K562 (cell line): Measurements from ENCODE around the gene FBXL13. TPM values are rescaled to one million over a fixed set of nuclear protein-coding genes. Genes with fewer than 3 reads are reported as not detected.
"Not testable (repeated sequence)": the region's sequence is repeated elsewhere in the genome, so short reads cannot be mapped to it uniquely, and the experiment has no call there.

Experiments
- ATAC-seq: fragments of 200-7000 bp; cut with Tn5 transposase; 3 replicates; pipeline ENCODE4 v1.9.1; 2020; ENCODE audit warnings: moderate library complexity
- BruUV-seq: library from RNA; stranded (reverse); fragments of 400-500 nt; replicated peaks from 2 replicates; lab custom pipeline; 2021; lab: Mats Ljungman, UMichigan
- CTCF ChIA-PET: fragments of 300-600 bp; formaldehyde crosslinking; extraction: SDS; loops from one replicate; lab custom pipeline; 2021; ENCODE audit warnings: low intra/inter-chr PET ratio; lab: Yijun Ruan, JAX
- POLR2A ChIA-PET: fragments of 300-600, 350-650 bp; sonication (Branson Sonifier 250); formaldehyde crosslinking; extraction: SDS; loops from one replicate; lab custom pipeline; 2021; ENCODE audit warnings: antibody characterized with exemption, inconsistent platforms; lab: Yijun Ruan, JAX
- DNase-seq, 4 experiments: peaks; one replicate each; pipeline versions ENCODE4 v3.0.0 to v3.0.0-alpha.2; 2011 to 2018; ENCODE audit warnings: low spot score in 3 of 4, mixed read lengths in 3 of 4; ENCODE audit errors: extremely low read depth in 1 of 4
- FAIRE-seq: peaks from 2 replicates; lab custom pipeline; 2011; peaks lifted over from hg19 to GRCh38; lab: Jason Lieb, UNC
- H2AFZ ChIP-seq: 2 replicates; pipeline ENCODE4 v1.6.0; 2011; ENCODE audit warnings: low read depth, low read length, control low read depth, inconsistent platforms
- H3K27ac ChIP-seq: fragments of 200-600 bp; 3 replicates; pipeline ENCODE4 v1.8.0; 2011; ENCODE audit warnings: low read depth, mild to moderate bottlenecking, control low read depth, inconsistent platforms, low read length, moderate library complexity, mixed read lengths; ENCODE audit errors: extremely low read depth
- H3K27me3 ChIP-seq, 2 experiments: fragments of 300-600 bp in 1 of 2; 2 replicates in 1 of 2; 3 replicates in 1 of 2; pipeline versions ENCODE4 v1.6.0 to v1.8.0; 2011; ENCODE audit warnings: inconsistent platforms in 2 of 2, low read length in 2 of 2, mild to moderate bottlenecking in 1 of 2, mixed read lengths in 1 of 2, moderate library complexity in 1 of 2; ENCODE audit not compliant: control insufficient read depth in 2 of 2, insufficient read depth in 2 of 2
- H3K36me3 ChIP-seq: fragments of 300-600 bp; 3 replicates; pipeline ENCODE4 v1.8.0; 2011; ENCODE audit warnings: mild to moderate bottlenecking, low read length, inconsistent platforms; ENCODE audit not compliant: control insufficient read depth, insufficient read depth
- H3K4me1 ChIP-seq, 2 experiments: fragments of 200-600 bp in 1 of 2; replicated peaks in 1 of 2; 2 replicates in 1 of 2; 3 replicates in 1 of 2; pipeline versions ENCODE4 v1.5.1 to v1.8.0; 2011; ENCODE audit warnings: inconsistent platforms in 2 of 2, low read length in 2 of 2, mild to moderate bottlenecking in 1 of 2, mixed read lengths in 1 of 2, moderate library complexity in 1 of 2; ENCODE audit not compliant: control insufficient read depth in 2 of 2, insufficient read depth in 2 of 2
- H3K4me2 ChIP-seq: 2 replicates; pipeline ENCODE4 v1.6.1; 2011; ENCODE audit warnings: low read length, control low read depth, inconsistent platforms, mixed read lengths; ENCODE audit not compliant: insufficient read depth
- H3K4me3 ChIP-seq: fragments of 200-600 bp; sonication (generic), shearing (Covaris generic); 2 replicates; pipeline ENCODE4 v1.5.1; 2016; ENCODE audit warnings: control low read depth, inconsistent platforms
- H3K79me2 ChIP-seq: fragments of 200-600 bp; 3 replicates; pipeline ENCODE4 v1.8.0; 2011; ENCODE audit warnings: low read length, inconsistent platforms; ENCODE audit not compliant: control insufficient read depth, insufficient read depth
- H3K9ac ChIP-seq, 2 experiments: 2 replicates each; pipeline versions ENCODE4 v1.6.0 to v1.6.1; 2011; ENCODE audit warnings: low read depth in 2 of 2, low read length in 2 of 2, control low read depth in 1 of 2, inconsistent platforms in 1 of 2, mild to moderate bottlenecking in 1 of 2, mixed read lengths in 1 of 2; ENCODE audit not compliant: insufficient read depth in 1 of 2
- H3K9me1 ChIP-seq: one replicate; pipeline ENCODE4 v1.6.0; 2011; ENCODE audit warnings: inconsistent platforms, mild to moderate bottlenecking, low read length, moderate library complexity; ENCODE audit not compliant: control insufficient read depth, insufficient read depth
- H3K9me3 ChIP-seq: replicated peaks from 2 replicates; pipeline ENCODE4 v1.5.1; 2011; ENCODE audit warnings: low read depth, low read length, inconsistent platforms; ENCODE audit not compliant: control insufficient read depth, insufficient read depth
- H4K20me1 ChIP-seq: replicated peaks from 2 replicates; pipeline ENCODE4 v1.6.1; 2011; ENCODE audit warnings: low read length, inconsistent platforms, mixed read lengths; ENCODE audit not compliant: control insufficient read depth, insufficient read depth
- ZKSCAN1 ChIP-seq: fragments of 150-350 bp; IDR thresholded peaks from 2 replicates; pipeline ENCODE4 v1.6.1; 2016; ENCODE audit warnings: low read depth, low read length
- WGBS: fragments of 100-300 bp; shearing (Covaris generic); methylation state at CpG from one replicate; pipeline ENCODE4 v1.1.6; 2016; ENCODE audit warnings: low coverage, mixed read lengths; ENCODE audit not compliant: insufficient coverage; ENCODE audit errors: missing lambda C conversion rate; 5-methylcytosine and 5-hydroxymethylcytosine counted together
- in situ Hi-C: fragments of 300-500 bp; cut with MboI; formaldehyde crosslinking; loops from 4 replicates; pipeline ENCODE4 v1.15.0; 2018; ENCODE audit warnings: inconsistent platforms, mixed read lengths
- intact Hi-C: fragments of 100-400 bp; cut with micrococcal nuclease; formaldehyde crosslinking; loops from 2 replicates; pipeline ENCODE4 v1.14.2; 2022
- polyA plus RNA-seq, 8 experiments: library from polyadenylated mRNA; depleted of rRNA in 4 of 8; stranded (reverse) in 5 of 8; unstranded in 3 of 8; fragments of >200 nt; fragmentation: Nextera tagmentation in 2 of 8; fragmentation: Illumina TruSeq in 1 of 8; extraction: Ambion mirVana in 2 of 8; extraction: Trizol in 1 of 8; gene quantifications; 2 replicates each; pipeline versions ENCODE4 v1.2.1 to v1.2.3, GENCODE V29; 2011 to 2014; ENCODE audit warnings: inconsistent platforms in 1 of 8, missing spikeins in 1 of 8
- small RNA-seq: library from RNA; depleted of rRNA; stranded (forward); fragments of <200 nt; gene quantifications from one replicate; pipeline ENCODE3, GENCODE V24; 2014
- total RNA-seq, 7 experiments: library from RNA; depleted of rRNA in 6 of 7; stranded (reverse); fragments of >200 nt in 6 of 7; fragmentation: Illumina TruSeq in 2 of 7; extraction: Trizol in 2 of 7; gene quantifications; 2 replicates each; pipeline versions ENCODE4 v1.2.1 to v1.2.3, GENCODE V29; 2011 to 2021; ENCODE audit warnings: low replicate concordance in 1 of 7

Gene FBXL13
- total and polyA plus RNA-seq, 9 of the 15 experiments (the other 6 are each of a cell fraction or from before 2014, with no cell fraction given) = 16.3 to 55.0 (median 25.4) TPM

GRCh38 chr7:102763295-102763905 is 311.2 kb downstream of the FBXL13 start:
- BruUV-seq, H3K4me1 ChIP-seq, H3K4me2 ChIP-seq, H3K27me3 ChIP-seq, H3K27ac ChIP-seq, ATAC-seq, CTCF ChIA-PET, H2AFZ ChIP-seq, in situ Hi-C loops, H3K79me2 ChIP-seq, H3K9me1 ChIP-seq: not testable (repeated sequence)
- 0 out of 2 replicates have a peak, but pooled peaks have one; percentile 22 for TF ChIP-seq ZKSCAN1
- TF ChIP-seq, all 486 proteins: peak for 1; not testable (repeated sequence) for 485
- H3K4me3 ChIP-seq, H3K9ac ChIP-seq, FAIRE-seq, DNase-seq, H3K9me3 ChIP-seq, POLR2A ChIA-PET, H4K20me1 ChIP-seq, H3K36me3 ChIP-seq, intact Hi-C loops: not testable (repeated sequence)
- 65% methylated on average over 5 of the region's 6 CpGs for WGBS

Small RNA genes within 50 kb of the gene (small RNA-seq; reads per million reads assigned to genes)
- not detected for gene RNU6-1136P

Other genes with a start within 250 kb of the FBXL13 start
- not detected in 2 replicates for gene LRRC17, start 161.8 kb downstream of the FBXL13 start, total RNA-seq (2014; rRNA removed)
- gene LRRC17, start 161.8 kb downstream of the FBXL13 start, total RNA-seq (2014; rRNA removed; fragmentation: Illumina TruSeq; extraction: Trizol) = 0.16 TPM in 1 of 2 replicates, not detected in the other
- 0.18 TPM in 1 of 2 replicates, not detected in the other for gene LRRC17, start 161.8 kb downstream of the FBXL13 start, total RNA-seq (2015; rRNA removed; fragmentation: Illumina TruSeq; extraction: Trizol)
- not detected in 2 replicates for gene LRRC17, start 161.8 kb downstream of the FBXL13 start, total RNA-seq (2021)
- 0.04 and 0.07 TPM in 2 replicates for gene LRRC17, start 161.8 kb downstream of the FBXL13 start, polyA plus RNA-seq (2011; rRNA removed)
- not detected in 2 replicates for gene LRRC17, start 161.8 kb downstream of the FBXL13 start, polyA plus RNA-seq (2014; fragmentation: Illumina TruSeq; extraction: Trizol)
- gene LRRC17, start 161.8 kb downstream of the FBXL13 start, polyA plus RNA-seq (2014; fragmentation: Nextera tagmentation; extraction: Ambion mirVana) = under 1 TPM; 0.03 to 0.17 TPM
- gene LRRC17, start 161.8 kb downstream of the FBXL13 start, polyA plus RNA-seq (2014; rRNA removed) = 0.07 TPM in 1 of 2 replicates, not detected in the other
- 75.5 and 81.1 TPM in 2 replicates for gene ARMC10, start 344 bp upstream of the FBXL13 start, total RNA-seq (2014; rRNA removed)
- 89.9 and 95.4 TPM in 2 replicates for gene ARMC10, start 344 bp upstream of the FBXL13 start, total RNA-seq (2014; rRNA removed; fragmentation: Illumina TruSeq; extraction: Trizol)
- gene ARMC10, start 344 bp upstream of the FBXL13 start, total RNA-seq (2015; rRNA removed; fragmentation: Illumina TruSeq; extraction: Trizol) = 69.6 and 72.6 TPM in 2 replicates
- gene ARMC10, start 344 bp upstream of the FBXL13 start, total RNA-seq (2021) = 72.6 and 76.1 TPM in 2 replicates
- gene ARMC10, start 344 bp upstream of the FBXL13 start, polyA plus RNA-seq (2011; rRNA removed) = 71.0 and 113 TPM in 2 replicates
- 57.3 and 65.0 TPM in 2 replicates for gene ARMC10, start 344 bp upstream of the FBXL13 start, polyA plus RNA-seq (2014; fragmentation: Illumina TruSeq; extraction: Trizol)
- gene ARMC10, start 344 bp upstream of the FBXL13 start, polyA plus RNA-seq (2014; fragmentation: Nextera tagmentation; extraction: Ambion mirVana) = 10 to 100 TPM; 17.0 to 22.7 TPM
- gene ARMC10, start 344 bp upstream of the FBXL13 start, polyA plus RNA-seq (2014; rRNA removed) = 54.3 and 61.1 TPM in 2 replicates
- gene NAPEPLD, start 74.3 kb upstream of the FBXL13 start, total RNA-seq (2014; rRNA removed) = 3.2 and 3.7 TPM in 2 replicates
- gene NAPEPLD, start 74.3 kb upstream of the FBXL13 start, total RNA-seq (2014; rRNA removed; fragmentation: Illumina TruSeq; extraction: Trizol) = 7.5 and 8.5 TPM in 2 replicates
- 6.4 and 7.6 TPM in 2 replicates for gene NAPEPLD, start 74.3 kb upstream of the FBXL13 start, total RNA-seq (2015; rRNA removed; fragmentation: Illumina TruSeq; extraction: Trizol)
- 7.7 and 8.4 TPM in 2 replicates for gene NAPEPLD, start 74.3 kb upstream of the FBXL13 start, total RNA-seq (2021)
- gene NAPEPLD, start 74.3 kb upstream of the FBXL13 start, polyA plus RNA-seq (2011; rRNA removed) = 9.9 and 11.0 TPM in 2 replicates
- 5.9 and 7.1 TPM in 2 replicates for gene NAPEPLD, start 74.3 kb upstream of the FBXL13 start, polyA plus RNA-seq (2014; fragmentation: Illumina TruSeq; extraction: Trizol)
- gene NAPEPLD, start 74.3 kb upstream of the FBXL13 start, polyA plus RNA-seq (2014; fragmentation: Nextera tagmentation; extraction: Ambion mirVana) = 1 to 10 TPM; 5.7 to 7.7 TPM
- 5.6 and 6.9 TPM in 2 replicates for gene NAPEPLD, start 74.3 kb upstream of the FBXL13 start, polyA plus RNA-seq (2014; rRNA removed)
- 58.6 and 61.2 TPM in 2 replicates for gene PMPCB, start 222.6 kb upstream of the FBXL13 start, total RNA-seq (2014; rRNA removed)
- gene PMPCB, start 222.6 kb upstream of the FBXL13 start, total RNA-seq (2014; rRNA removed; fragmentation: Illumina TruSeq; extraction: Trizol) = 105 and 120 TPM in 2 replicates
- 84.4 and 92.9 TPM in 2 replicates for gene PMPCB, start 222.6 kb upstream of the FBXL13 start, total RNA-seq (2015; rRNA removed; fragmentation: Illumina TruSeq; extraction: Trizol)
- gene PMPCB, start 222.6 kb upstream of the FBXL13 start, total RNA-seq (2021) = 85.7 and 92.1 TPM in 2 replicates
- 120 and 179 TPM in 2 replicates for gene PMPCB, start 222.6 kb upstream of the FBXL13 start, polyA plus RNA-seq (2011; rRNA removed)
- 96.8 and 116 TPM in 2 replicates for gene PMPCB, start 222.6 kb upstream of the FBXL13 start, polyA plus RNA-seq (2014; fragmentation: Illumina TruSeq; extraction: Trizol)
- gene PMPCB, start 222.6 kb upstream of the FBXL13 start, polyA plus RNA-seq (2014; fragmentation: Nextera tagmentation; extraction: Ambion mirVana) = 100 to 1,000 TPM; 169 to 209 TPM
- gene PMPCB, start 222.6 kb upstream of the FBXL13 start, polyA plus RNA-seq (2014; rRNA removed) = 90.0 and 108 TPM in 2 replicates